Kidney epithelial cell (primary cell): Measurements from ENCODE around the gene KIRREL3. TPM values are rescaled to one million over a fixed set of nuclear protein-coding genes. Genes with fewer than 3 reads are reported as not detected.

Source experiments
- DNase-seq: peaks from one replicate; pipeline ENCODE4 v3.0.0-alpha.2; 2010; ENCODE audit warnings: low read depth
- H3K27me3 ChIP-seq: 2 replicates; pipeline ENCODE4 v1.6.0; 2011; ENCODE audit warnings: low read length; ENCODE audit not compliant: control insufficient read depth, insufficient read depth
- H3K36me3 ChIP-seq: 2 replicates; pipeline ENCODE4 v1.5.1; 2011; ENCODE audit warnings: low read length; ENCODE audit not compliant: control insufficient read depth, insufficient read depth
- H3K4me3 ChIP-seq: 2 replicates; pipeline ENCODE4 v1.5.1; 2011; ENCODE audit warnings: low read depth, mild to moderate bottlenecking, control low read depth, low read length
- total RNA-seq: library from RNA; depleted of rRNA; stranded (reverse); fragments of >200 nt; gene quantifications from 2 replicates; pipeline ENCODE4 v1.2.3, GENCODE V29; 2015
- TF ChIP-seq, protein P1 (sequence below): IDR thresholded peaks from 2 replicates; pipeline ENCODE4 v1.5.1; 2011; ENCODE audit warnings: mild to moderate bottlenecking, moderate library complexity, low read length, control low read depth, inconsistent platforms; ENCODE audit not compliant: insufficient read depth, poor library complexity, severe bottlenecking

KIRREL3 gene
- total RNA-seq, 1 donor from 2014 or later: 1.3 TPM

- no peak for DNase-seq
- Histone ChIP-seq H3K27me3 (no peaks in the 10 kb centered on the region), H3K4me3 (no peak overlapping the region), H3K36me3 (no peaks in the 10 kb centered on the region)
- TF ChIP-seq, protein P1, sequence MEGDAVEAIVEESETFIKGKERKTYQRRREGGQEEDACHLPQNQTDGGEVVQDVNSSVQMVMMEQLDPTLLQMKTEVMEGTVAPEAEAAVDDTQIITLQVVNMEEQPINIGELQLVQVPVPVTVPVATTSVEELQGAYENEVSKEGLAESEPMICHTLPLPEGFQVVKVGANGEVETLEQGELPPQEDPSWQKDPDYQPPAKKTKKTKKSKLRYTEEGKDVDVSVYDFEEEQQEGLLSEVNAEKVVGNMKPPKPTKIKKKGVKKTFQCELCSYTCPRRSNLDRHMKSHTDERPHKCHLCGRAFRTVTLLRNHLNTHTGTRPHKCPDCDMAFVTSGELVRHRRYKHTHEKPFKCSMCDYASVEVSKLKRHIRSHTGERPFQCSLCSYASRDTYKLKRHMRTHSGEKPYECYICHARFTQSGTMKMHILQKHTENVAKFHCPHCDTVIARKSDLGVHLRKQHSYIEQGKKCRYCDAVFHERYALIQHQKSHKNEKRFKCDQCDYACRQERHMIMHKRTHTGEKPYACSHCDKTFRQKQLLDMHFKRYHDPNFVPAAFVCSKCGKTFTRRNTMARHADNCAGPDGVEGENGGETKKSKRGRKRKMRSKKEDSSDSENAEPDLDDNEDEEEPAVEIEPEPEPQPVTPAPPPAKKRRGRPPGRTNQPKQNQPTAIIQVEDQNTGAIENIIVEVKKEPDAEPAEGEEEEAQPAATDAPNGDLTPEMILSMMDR: no peak
Observed at GRCh38 chr11:126682590-126682989, 318.0 kb downstream of the KIRREL3 start.

DNA sequence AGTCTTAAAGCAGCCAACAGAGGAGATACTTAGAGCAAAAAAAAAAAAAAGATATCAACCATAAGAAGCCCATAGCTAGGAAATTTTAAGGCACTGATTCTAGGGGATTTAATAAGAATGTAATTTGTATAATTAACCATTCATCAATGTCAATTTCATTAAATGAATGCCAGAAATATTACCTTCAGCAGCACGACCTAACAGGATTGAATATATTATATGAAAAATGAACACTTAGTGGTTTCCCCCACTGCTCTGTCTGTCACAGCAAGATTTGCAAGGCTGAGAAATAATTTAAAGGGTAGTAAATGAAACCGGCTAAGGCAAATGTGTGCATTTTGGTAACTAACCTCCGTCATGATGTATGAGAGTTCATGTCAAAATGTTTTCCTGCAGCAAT lies 319.9 kb downstream of the KIRREL3 start:
- Histone ChIP-seq H3K36me3 (no peaks in the 10 kb centered on the region), H3K27me3 (no peaks in the 10 kb centered on the region), H3K4me3 (no peak overlapping the region)
- TF ChIP-seq, protein P1: no peak
- no peak for DNase-seq

DNA sequence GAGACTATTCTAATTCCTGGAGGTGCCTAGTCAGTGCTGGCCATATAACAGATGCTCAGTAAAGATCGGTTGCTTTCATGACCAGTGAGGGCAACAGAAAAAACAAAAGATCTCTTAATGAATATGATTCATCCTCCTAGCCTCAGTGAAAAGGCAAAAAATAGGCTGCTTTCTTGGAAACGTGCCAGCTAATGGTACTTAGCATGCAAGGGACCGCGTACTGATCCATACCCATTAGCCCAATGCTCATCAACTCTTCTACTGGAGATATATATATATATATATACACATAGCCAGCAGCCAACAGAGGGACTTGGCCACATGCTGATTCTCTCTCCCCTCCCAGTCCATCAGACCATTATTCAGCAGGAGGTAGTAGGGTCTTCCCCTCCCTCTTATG lies 320.4 kb downstream of the KIRREL3 start:
- TF ChIP-seq, protein P1: no peak
- no peaks in the 10 kb centered on the region for H3K27me3 ChIP-seq
- DNase-seq: no peak
- no peaks in the 10 kb centered on the region for H3K36me3 ChIP-seq
- no peak overlapping the region for H3K4me3 ChIP-seq

- TF ChIP-seq, protein P1: no peak
- Histone ChIP-seq H3K4me3 (no peak overlapping the region), H3K36me3 (no peaks in the 10 kb centered on the region), H3K27me3 (no peaks in the 10 kb centered on the region)
- DNase-seq: no peak
Observed at GRCh38 chr11:126679033-126679432, 321.5 kb downstream of the KIRREL3 start.

DNA sequence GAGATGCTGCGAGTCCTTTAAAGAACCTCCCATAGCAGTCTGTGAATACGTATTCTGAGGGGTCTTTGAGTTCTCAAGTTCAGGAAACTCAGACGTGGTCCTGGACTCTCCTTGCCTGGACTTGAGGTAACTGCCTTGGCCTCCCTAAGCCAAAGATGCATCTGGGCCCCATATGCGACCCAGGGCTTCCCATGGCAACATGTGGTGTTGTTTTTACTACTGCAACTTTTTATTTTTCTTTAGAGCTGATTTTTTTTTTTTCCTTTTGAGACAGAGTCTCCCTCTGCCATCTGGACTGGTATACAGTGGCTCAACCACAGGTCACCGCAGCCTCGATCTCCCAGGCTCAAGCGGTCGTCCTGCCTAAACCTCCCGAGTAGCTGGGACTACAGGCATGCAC lies 324.0 kb downstream of the KIRREL3 start:
- DNase-seq: no peak

DNA sequence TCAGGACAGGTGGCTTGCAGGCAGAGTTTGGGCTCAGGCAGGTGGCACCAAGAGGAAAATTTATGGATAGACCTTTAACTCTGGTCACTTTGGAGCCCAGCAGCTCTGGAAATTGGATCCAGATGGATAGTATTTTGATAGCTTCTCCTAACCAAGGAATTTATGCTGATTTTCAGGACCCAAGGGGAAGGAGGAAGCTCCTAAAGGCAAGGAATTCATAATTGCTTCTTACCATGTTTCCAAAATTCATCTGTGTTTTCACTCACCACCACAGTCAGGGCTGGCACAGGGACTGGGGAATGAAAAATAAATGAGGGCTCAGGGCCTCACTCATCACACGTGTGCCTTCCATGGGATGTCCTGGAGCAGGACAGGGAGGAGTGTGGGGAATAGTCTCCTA lies 327.3 kb downstream of the KIRREL3 start:
- DNase-seq: no peak
- H3K4me3 ChIP-seq: no peak overlapping the region
- no peaks in the 10 kb centered on the region for H3K36me3 ChIP-seq
- TF ChIP-seq, protein P1: no peak
- H3K27me3 ChIP-seq: no peaks in the 10 kb centered on the region

More for the DNA sequence above, 324.0 kb downstream of the KIRREL3 start:
- Histone ChIP-seq H3K27me3 (no peaks in the 10 kb centered on the region), H3K36me3 (no peaks in the 10 kb centered on the region), H3K4me3 (no peak overlapping the region)
- TF ChIP-seq, protein P1: no peak
